Adrenal gland (tissue), 5 donors: ENCODE results near the gene RASA4.
"Not testable (repeated sequence)": the region's sequence is repeated elsewhere in the genome, so short reads cannot be mapped to it uniquely, and the experiment has no call there.

Experiments
- CTCF ChIP-seq, 6 experiments: fragments of 450-650 bp in 4 of 6; fragments of 200-600 bp in 2 of 6; sonication (generic) in 1 of 6; IDR thresholded peaks; 1 replicate in 5 of 6; 2 replicates in 1 of 6; pipeline versions ENCODE4 v1.5.1 to v1.8.0; 2016 to 2021; ENCODE audit warnings: antibody characterized with exemption in 6 of 6, mild to moderate bottlenecking in 2 of 6, moderate library complexity in 1 of 6
- POLR2A ChIP-seq, 2 donors: fragments of 450-650 bp; IDR thresholded peaks; one replicate each; pipeline ENCODE4 v1.6.1; 2017; ENCODE audit warnings: antibody characterized with exemption in 2 of 2, mild to moderate bottlenecking in 2 of 2, moderate library complexity in 1 of 2
- donor health status: DM: no; HTN: no; CAD: no.

- not testable (repeated sequence) for TF ChIP-seq CTCF, POLR2A (IDR thresholded peaks at IDR 0.05)
Measured at GRCh38 chr7:102583495-102583894, 33.1 kb downstream of the RASA4 start.
